B cell (primary cell): ENCODE data around the gene PCDH7. TPM values are rescaled to one million over a fixed set of nuclear protein-coding genes. Genes with fewer than 3 reads are reported as not detected.

ENCODE experiments used
- ATAC-seq: fragments of 200-7000 bp; cut with Tn5 transposase; one replicate; pipeline ENCODE4 v1.10.0; 2021; ENCODE audit warnings: low read depth, mild to moderate bottlenecking, moderate number of reproducible peaks, moderate library complexity
- CTCF ChIA-PET: fragments of 350-600 bp; sonication (Branson Sonifier 250); formaldehyde crosslinking; loops from one replicate; lab custom pipeline; 2021; ENCODE audit warnings: antibody characterized with exemption, inconsistent platforms; lab: Charles Lee
- POLR2A ChIA-PET: fragments of 350-600 bp; sonication (Branson Sonifier 250); formaldehyde crosslinking; loops from one replicate; lab custom pipeline; 2021; ENCODE audit warnings: antibody characterized with exemption; lab: Charles Lee
- DNase-seq: peaks from one replicate; pipeline ENCODE4 v3.0.0; 2013
- H2AFZ ChIP-seq: 2 replicates; pipeline ENCODE4 v1.6.1; 2012; ENCODE audit warnings: mild to moderate bottlenecking, low read depth, low read length; ENCODE audit not compliant: insufficient read depth, poor library complexity, severe bottlenecking
- H3K27ac ChIP-seq, 2 donors: 1 replicate in 1 of 2; 2 replicates in 1 of 2; pipeline ENCODE4 v1.5.1; 2012 to 2013; ENCODE audit warnings: low read length in 2 of 2, mild to moderate bottlenecking in 2 of 2, moderate library complexity in 1 of 2
- H3K27me3 ChIP-seq, 4 experiments: fragments of 200-600 bp in 1 of 4; sonication (generic) in 1 of 4; replicated peaks in 1 of 4; 1 replicate in 2 of 4; 2 replicates in 2 of 4; pipeline versions ENCODE4 v1.6.1 to v1.7.0; 2013 to 2016; ENCODE audit warnings: low read length in 3 of 4, mild to moderate bottlenecking in 2 of 4, mixed read lengths in 1 of 4, moderate library complexity in 1 of 4; ENCODE audit not compliant: insufficient read depth in 4 of 4, control insufficient read depth in 3 of 4; ENCODE audit errors: control extremely low read depth in 1 of 4
- H3K36me3 ChIP-seq, 2 experiments: replicated peaks in 1 of 2; 1 replicate in 1 of 2; 2 replicates in 1 of 2; pipeline versions ENCODE4 v1.6.1 to v1.7.1; 2013; ENCODE audit warnings: low read length in 1 of 2; ENCODE audit not compliant: insufficient read depth in 2 of 2, control insufficient read depth in 1 of 2; ENCODE audit errors: control extremely low read depth in 1 of 2, extremely low read depth in 1 of 2
- H3K4me1 ChIP-seq, 2 donors: fragments of 200-600 bp in 1 of 2; sonication (generic) in 1 of 2; 1 replicate in 1 of 2; 2 replicates in 1 of 2; pipeline versions ENCODE4 v1.5.1 to v1.6.1; 2013 to 2017; ENCODE audit warnings: low read length in 2 of 2; ENCODE audit not compliant: control insufficient read depth in 2 of 2, insufficient read depth in 2 of 2
- H3K4me2 ChIP-seq: replicated peaks from 2 replicates; pipeline ENCODE3; 2012; ENCODE audit warnings: mild to moderate bottlenecking, low read depth, low read length; ENCODE audit not compliant: poor library complexity, severe bottlenecking
- H3K4me3 ChIP-seq, 5 experiments: fragments of 200-600 bp in 1 of 5; sonication (generic) in 1 of 5; 1 replicate in 3 of 5; 2 replicates in 2 of 5; pipeline versions ENCODE4 v1.5.1 to v1.7.0; 2011 to 2016; ENCODE audit warnings: low read length in 4 of 5, mild to moderate bottlenecking in 4 of 5, low read depth in 2 of 5, control low read depth in 1 of 5, moderate library complexity in 1 of 5; ENCODE audit not compliant: insufficient read depth in 1 of 5; ENCODE audit errors: control extremely low read depth in 1 of 5, extremely low read depth in 1 of 5
- H3K79me2 ChIP-seq: fragments of 200-600 bp; sonication (generic); one replicate; pipeline ENCODE4 v1.6.0; 2016; ENCODE audit warnings: low read length; ENCODE audit not compliant: control insufficient read depth, insufficient read depth
- H3K9ac ChIP-seq: fragments of 200-600 bp; sonication (generic); 2 replicates; pipeline ENCODE4 v1.6.1; 2017; ENCODE audit warnings: mild to moderate bottlenecking, low read length, moderate library complexity
- H3K9me3 ChIP-seq, 3 donors: one replicate each; pipeline versions ENCODE4 v1.6.1 to v1.7.1; 2013; ENCODE audit warnings: low read length in 2 of 3; ENCODE audit not compliant: control insufficient read depth in 2 of 3, insufficient read depth in 1 of 3; ENCODE audit errors: control extremely low read depth in 1 of 3
- H4K20me1 ChIP-seq: 2 replicates; pipeline ENCODE4 v1.6.0; 2012; ENCODE audit warnings: mild to moderate bottlenecking, low read length; ENCODE audit not compliant: insufficient read depth, control insufficient read depth, poor library complexity, severe bottlenecking
- H3K27ac Mint-ChIP-seq: one replicate; pipeline ENCODE4 v1.8.0; 2021; ENCODE audit warnings: mixed read lengths
- H3K27me3 Mint-ChIP-seq: one replicate; pipeline ENCODE4 v1.8.0; 2021; ENCODE audit warnings: mixed read lengths
- H3K4me1 Mint-ChIP-seq: one replicate; pipeline ENCODE4 v1.8.0; 2021; ENCODE audit warnings: mixed read lengths
- H3K4me3 Mint-ChIP-seq: one replicate; pipeline ENCODE4 v1.8.0; 2021; ENCODE audit warnings: mixed read lengths
- H3K9me3 Mint-ChIP-seq: one replicate; pipeline ENCODE4 v1.8.0; 2022; ENCODE audit warnings: mixed read lengths; ENCODE audit not compliant: insufficient read depth
- EZH2 ChIP-seq: IDR thresholded peaks from 2 replicates; pipeline ENCODE4 v1.6.1; 2012; ENCODE audit warnings: borderline replicate concordance, low read depth, mild to moderate bottlenecking, moderate library complexity, low read length; ENCODE audit not compliant: insufficient read depth, poor library complexity, severe bottlenecking
- WGBS: methylation state at CpG from one replicate; pipeline ENCODE4 v1.1.5; 2013; ENCODE audit warnings: missing lambda C conversion rate; ENCODE audit not compliant: insufficient coverage; 5-methylcytosine and 5-hydroxymethylcytosine counted together
- intact Hi-C: fragments of 100-400 bp; cut with micrococcal nuclease; formaldehyde crosslinking; loops from one replicate; pipeline ENCODE4 v1.10.0; 2022
- polyA plus RNA-seq: library from polyadenylated mRNA; depleted of rRNA; stranded (reverse); fragments of >200 nt; gene quantifications from 2 replicates; pipeline ENCODE4 v1.2.3, GENCODE V29; 2012
- total RNA-seq, 2 donors: library from RNA; stranded (reverse); fragments of 120-200 nt in 1 of 2; gene quantifications; 1 replicate in 1 of 2; 2 replicates in 1 of 2; pipeline versions ENCODE4 v1.2.3 to v1.2.4, GENCODE V29; 2013 to 2022
- TF ChIP-seq, protein P1 (sequence below): fragments of 200-600 bp; IDR thresholded peaks from one replicate; pipeline ENCODE4 v1.8.0; 2022; ENCODE audit warnings: antibody characterized with exemption, mild to moderate bottlenecking

Gene PCDH7
- total and polyA plus RNA-seq, 2 donors (not counting 1 experiment from before 2014, with no cell fraction given), result not detected

DNA sequence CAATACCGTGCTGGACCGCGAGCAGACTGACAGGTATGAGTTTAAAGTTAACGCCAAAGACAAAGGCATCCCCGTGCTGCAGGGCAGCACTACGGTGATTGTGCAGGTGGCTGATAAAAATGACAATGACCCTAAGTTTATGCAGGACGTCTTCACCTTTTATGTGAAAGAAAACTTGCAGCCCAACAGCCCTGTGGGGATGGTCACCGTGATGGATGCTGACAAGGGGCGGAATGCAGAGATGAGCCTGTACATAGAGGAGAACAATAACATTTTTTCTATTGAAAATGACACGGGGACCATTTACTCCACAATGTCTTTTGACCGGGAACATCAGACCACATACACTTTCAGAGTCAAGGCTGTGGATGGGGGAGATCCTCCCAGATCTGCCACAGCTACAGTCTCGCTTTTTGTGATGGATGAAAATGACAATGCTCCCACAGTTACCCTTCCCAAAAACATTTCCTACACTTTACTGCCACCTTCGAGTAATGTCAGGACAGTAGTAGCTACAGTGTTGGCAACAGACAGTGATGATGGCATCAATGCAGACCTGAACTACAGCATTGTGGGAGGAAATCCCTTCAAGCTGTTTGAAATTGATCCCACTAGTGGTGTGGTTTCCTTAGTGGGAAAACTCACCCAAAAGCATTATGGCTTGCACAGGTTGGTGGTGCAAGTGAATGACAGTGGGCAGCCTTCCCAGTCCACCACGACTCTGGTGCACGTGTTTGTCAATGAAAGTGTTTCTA lies 3.2 kb downstream of the PCDH7 start:
- WGBS, result 34% methylated on average over 10 of the region's 15 CpGs
- DNase-seq, result no peak
- no peak overlapping the region for H2AFZ ChIP-seq
- Mint-ChIP-seq H3K9me3 (no peaks in the 10 kb centered on the region), H3K27ac (no peak overlapping the region), H3K4me1 (peaks cover 2% of the 10 kb centered on the region), H3K4me3 (no peak overlapping the region), H3K27me3 (peaks cover 36% of the 10 kb centered on the region)
- H3K36me3 ChIP-seq, result no peaks in the 10 kb centered on the region
- H3K9me3 ChIP-seq, result peaks cover 0 to 37% (median 0%) of the 10 kb centered on the region in 3 donors
- no peak overlapping the region for H3K9ac ChIP-seq
- peaks cover 4 to 6% of the 10 kb centered on the region in 2 donors for H3K4me1 ChIP-seq
- H3K4me2 ChIP-seq, result no peak overlapping the region
- H3K4me3 ChIP-seq, result no peak overlapping the region
- no peaks in the 10 kb centered on the region for H4K20me1 ChIP-seq
- ChIA-PET CTCF (no interaction called here), POLR2A (no interaction called here)
- no peak for ATAC-seq
- no peak overlapping the region for H3K27ac ChIP-seq
- H3K79me2 ChIP-seq, result no peaks in the 10 kb centered on the region
- intact Hi-C loops, result no loop called here
- peaks cover 0 to 49% (median 14%) of the 10 kb centered on the region in 4 experiments for H3K27me3 ChIP-seq
- TF ChIP-seq, protein P1, sequence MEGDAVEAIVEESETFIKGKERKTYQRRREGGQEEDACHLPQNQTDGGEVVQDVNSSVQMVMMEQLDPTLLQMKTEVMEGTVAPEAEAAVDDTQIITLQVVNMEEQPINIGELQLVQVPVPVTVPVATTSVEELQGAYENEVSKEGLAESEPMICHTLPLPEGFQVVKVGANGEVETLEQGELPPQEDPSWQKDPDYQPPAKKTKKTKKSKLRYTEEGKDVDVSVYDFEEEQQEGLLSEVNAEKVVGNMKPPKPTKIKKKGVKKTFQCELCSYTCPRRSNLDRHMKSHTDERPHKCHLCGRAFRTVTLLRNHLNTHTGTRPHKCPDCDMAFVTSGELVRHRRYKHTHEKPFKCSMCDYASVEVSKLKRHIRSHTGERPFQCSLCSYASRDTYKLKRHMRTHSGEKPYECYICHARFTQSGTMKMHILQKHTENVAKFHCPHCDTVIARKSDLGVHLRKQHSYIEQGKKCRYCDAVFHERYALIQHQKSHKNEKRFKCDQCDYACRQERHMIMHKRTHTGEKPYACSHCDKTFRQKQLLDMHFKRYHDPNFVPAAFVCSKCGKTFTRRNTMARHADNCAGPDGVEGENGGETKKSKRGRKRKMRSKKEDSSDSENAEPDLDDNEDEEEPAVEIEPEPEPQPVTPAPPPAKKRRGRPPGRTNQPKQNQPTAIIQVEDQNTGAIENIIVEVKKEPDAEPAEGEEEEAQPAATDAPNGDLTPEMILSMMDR, result no peak
- TF ChIP-seq EZH2, result no peak

DNA sequence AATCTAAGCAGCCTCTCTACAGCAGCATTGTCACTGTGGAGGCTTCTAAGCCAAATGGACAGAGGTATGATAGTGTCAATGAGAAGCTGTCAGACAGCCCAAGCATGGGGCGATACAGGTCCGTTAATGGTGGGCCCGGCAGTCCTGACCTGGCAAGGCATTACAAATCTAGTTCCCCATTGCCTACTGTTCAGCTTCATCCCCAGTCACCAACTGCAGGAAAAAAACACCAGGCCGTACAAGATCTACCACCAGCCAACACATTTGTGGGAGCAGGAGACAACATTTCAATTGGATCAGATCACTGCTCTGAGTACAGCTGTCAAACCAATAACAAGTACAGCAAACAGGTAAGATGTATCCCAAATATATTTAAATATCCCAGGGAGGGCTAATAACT lies 4.1 kb downstream of the PCDH7 start:
- H3K27ac ChIP-seq, result no peak overlapping the region
- no peaks in the 10 kb centered on the region for H3K9me3 Mint-ChIP-seq
- no peak overlapping the region for H3K4me3 Mint-ChIP-seq
- POLR2A ChIA-PET, result no interaction called here
- CTCF ChIA-PET, result no interaction called here
- H3K4me2 ChIP-seq, result no peak overlapping the region
- H3K79me2 ChIP-seq, result no peaks in the 10 kb centered on the region
- no peak overlapping the region for H3K9ac ChIP-seq
- no peak overlapping the region for H2AFZ ChIP-seq
- H3K4me1 Mint-ChIP-seq, result peaks cover 2% of the 10 kb centered on the region
- WGBS, result 88% methylated on average over 4 of the region's 4 CpGs
- H4K20me1 ChIP-seq, result no peaks in the 10 kb centered on the region
- H3K4me1 ChIP-seq, result peaks cover 4 to 6% of the 10 kb centered on the region in 2 donors
- intact Hi-C loops, result no loop called here
- no peak overlapping the region for H3K4me3 ChIP-seq
- H3K27ac Mint-ChIP-seq, result no peak overlapping the region
- peaks cover 0 to 35% (median 0%) of the 10 kb centered on the region in 3 donors for H3K9me3 ChIP-seq
- peaks cover 0 to 41% (median 12%) of the 10 kb centered on the region in 4 experiments for H3K27me3 ChIP-seq
- no peak for ATAC-seq
- H3K27me3 Mint-ChIP-seq, result peaks cover 28% of the 10 kb centered on the region
- H3K36me3 ChIP-seq, result no peaks in the 10 kb centered on the region
- TF ChIP-seq, protein P1, result no peak
- TF ChIP-seq EZH2, result no peak
- no peak for DNase-seq
